Fibroblast of pulmonary artery (primary cell): ENCODE data around the gene TMEM233.

Experiments used
- DNase-seq: peaks from one replicate; pipeline ENCODE4 v3.0.0-alpha.2; 2010; ENCODE audit warnings: low read depth
- H3K4me3 ChIP-seq: replicated peaks from 2 replicates; pipeline ENCODE4 v1.5.1; 2011; ENCODE audit warnings: low read depth, mild to moderate bottlenecking, control low read depth, low read length, moderate library complexity
- TF ChIP-seq, protein P1 (sequence below): IDR thresholded peaks from 2 replicates; pipeline ENCODE4 v1.5.1; 2011; ENCODE audit warnings: mild to moderate bottlenecking, control low read depth, low read length, inconsistent platforms; ENCODE audit errors: missing control alignments

TMEM233 gene

DNA sequence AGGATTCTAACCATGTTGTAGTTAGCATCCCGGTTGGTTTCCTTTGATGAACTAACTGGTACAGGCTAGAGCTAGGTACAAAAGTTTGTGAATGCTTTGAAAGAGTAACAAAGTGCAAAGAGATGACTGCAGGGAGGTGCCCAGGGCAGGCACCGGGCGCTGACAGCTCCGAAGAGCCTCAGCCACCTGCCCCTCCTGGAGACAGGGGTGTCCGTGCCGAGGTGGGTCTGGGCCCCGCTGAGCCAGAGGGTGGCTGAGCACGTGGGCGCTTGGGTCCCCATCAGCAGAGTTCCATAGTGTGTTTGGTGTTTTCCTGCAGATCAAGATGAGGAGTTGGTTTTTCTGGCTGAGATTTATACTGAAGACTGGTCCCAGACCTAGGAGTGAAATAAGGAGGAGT, 94.3 kb downstream of the TMEM233 start:
- no peak overlapping the region for H3K4me3 ChIP-seq
- TF ChIP-seq, protein P1, sequence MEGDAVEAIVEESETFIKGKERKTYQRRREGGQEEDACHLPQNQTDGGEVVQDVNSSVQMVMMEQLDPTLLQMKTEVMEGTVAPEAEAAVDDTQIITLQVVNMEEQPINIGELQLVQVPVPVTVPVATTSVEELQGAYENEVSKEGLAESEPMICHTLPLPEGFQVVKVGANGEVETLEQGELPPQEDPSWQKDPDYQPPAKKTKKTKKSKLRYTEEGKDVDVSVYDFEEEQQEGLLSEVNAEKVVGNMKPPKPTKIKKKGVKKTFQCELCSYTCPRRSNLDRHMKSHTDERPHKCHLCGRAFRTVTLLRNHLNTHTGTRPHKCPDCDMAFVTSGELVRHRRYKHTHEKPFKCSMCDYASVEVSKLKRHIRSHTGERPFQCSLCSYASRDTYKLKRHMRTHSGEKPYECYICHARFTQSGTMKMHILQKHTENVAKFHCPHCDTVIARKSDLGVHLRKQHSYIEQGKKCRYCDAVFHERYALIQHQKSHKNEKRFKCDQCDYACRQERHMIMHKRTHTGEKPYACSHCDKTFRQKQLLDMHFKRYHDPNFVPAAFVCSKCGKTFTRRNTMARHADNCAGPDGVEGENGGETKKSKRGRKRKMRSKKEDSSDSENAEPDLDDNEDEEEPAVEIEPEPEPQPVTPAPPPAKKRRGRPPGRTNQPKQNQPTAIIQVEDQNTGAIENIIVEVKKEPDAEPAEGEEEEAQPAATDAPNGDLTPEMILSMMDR = no peak

DNA sequence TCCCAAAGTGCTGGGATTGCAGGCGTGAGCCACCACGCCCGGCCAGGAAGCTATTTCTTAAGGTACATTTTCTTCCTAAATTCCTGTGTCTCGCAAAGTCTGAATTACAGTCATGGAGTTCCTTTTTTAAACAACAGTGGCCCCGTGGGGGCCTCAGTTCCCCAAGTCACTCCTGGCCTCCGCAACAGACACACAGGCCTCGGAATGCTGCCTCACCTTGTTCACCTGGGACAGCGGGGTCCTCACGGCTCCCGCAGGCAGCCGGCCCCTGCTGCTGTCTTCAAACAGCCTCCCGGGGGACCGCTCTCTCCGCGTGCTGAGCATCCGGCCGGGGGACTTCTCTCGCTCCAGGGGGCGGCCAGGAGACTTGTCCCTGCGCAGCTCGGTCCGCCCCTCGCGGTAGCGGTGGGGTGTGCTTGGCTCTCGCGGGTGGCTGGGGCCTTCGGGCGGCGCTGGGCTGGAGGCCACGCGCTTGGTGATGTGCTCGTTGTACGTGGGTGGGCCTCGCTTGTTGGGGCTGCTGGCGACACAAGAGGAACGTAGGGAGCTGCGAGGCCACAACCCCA, 96.4 kb downstream of the TMEM233 start:
- TF ChIP-seq, protein P1 = no peak
- H3K4me3 ChIP-seq = no peak overlapping the region
- no peak for DNase-seq

More for the DNA sequence above, 94.3 kb downstream of the TMEM233 start:
- no peak for DNase-seq

DNA sequence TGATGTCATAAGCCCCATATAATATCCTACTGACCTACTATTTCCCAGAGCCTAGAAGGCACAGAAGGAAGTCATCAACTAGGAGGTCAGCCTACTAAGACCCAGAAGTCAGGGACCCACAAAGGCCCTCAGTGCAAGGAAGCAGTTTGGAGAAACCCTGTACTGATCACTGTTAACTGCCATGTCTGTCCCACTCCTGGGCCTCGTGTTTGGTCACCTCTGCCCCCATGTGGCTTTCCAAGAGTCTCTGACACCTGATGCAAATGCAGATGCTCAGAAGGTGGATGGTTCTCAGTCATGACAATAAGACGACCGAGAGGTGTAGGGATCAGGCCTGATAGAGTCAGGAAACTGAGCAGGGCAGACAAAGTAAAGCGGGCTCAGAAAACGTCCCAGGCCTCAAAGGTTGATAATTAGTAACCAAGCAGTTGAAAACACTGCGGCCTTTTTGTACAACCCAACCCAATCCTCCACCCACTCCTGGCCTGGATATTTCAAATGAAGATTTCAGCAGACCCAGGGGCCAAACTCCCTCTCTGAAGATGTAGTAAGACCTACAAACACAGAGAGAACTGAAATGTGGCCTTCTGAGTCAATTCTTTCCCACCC, 97.7 kb downstream of the TMEM233 start:
- H3K4me3 ChIP-seq = no peak overlapping the region
- DNase-seq = no peak
- TF ChIP-seq, protein P1 = no peak

DNA sequence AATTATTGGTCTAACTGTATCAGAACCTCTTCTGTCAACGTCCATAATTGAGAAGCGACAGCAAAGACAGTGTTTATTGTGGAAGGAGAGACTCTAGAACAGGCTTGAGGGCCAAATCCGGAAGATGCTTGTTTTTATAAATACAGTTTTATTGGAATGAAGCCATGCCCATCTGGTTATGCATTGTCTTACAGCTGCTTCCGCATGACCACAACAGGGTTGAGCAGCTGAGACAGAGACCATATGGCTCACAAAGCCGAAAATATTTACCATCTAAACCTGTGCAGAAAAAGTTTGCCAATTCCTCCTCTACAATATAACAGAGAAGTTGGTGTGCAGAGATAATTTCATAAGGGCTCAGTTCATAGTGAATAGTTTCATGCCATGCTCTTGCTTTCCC, 98.8 kb downstream of the TMEM233 start:
- TF ChIP-seq, protein P1 = no peak
- peak; percentile 85 for DNase-seq
- no peak overlapping the region for H3K4me3 ChIP-seq
